DND-41 (cell line): ENCODE results near the gene THUMPD1.

ENCODE experiments used
- CTCF ChIP-seq: IDR thresholded peaks from 2 replicates; pipeline ENCODE4 v1.5.1; 2012; ENCODE audit warnings: borderline replicate concordance, low read length, moderate library complexity, mild to moderate bottlenecking; ENCODE audit not compliant: poor library complexity, severe bottlenecking; ENCODE audit errors: extremely low read depth
- EZH2 ChIP-seq: IDR thresholded peaks from 3 replicates; pipeline ENCODE4 v1.6.1; 2012; ENCODE audit warnings: borderline replicate concordance, low read depth, mild to moderate bottlenecking, moderate library complexity, low read length, inconsistent platforms; ENCODE audit not compliant: severe bottlenecking

- no peak for TF ChIP-seq CTCF
- TF ChIP-seq EZH2 = no peak
Measured at GRCh38 chr16:20768121-20768520, 26.5 kb upstream of the THUMPD1 start.
